Epidermal melanocyte (primary cell): ENCODE data around the gene CHST13.
A peak's percentile ranks its signal among the peaks of the same experiment; 100 is the strongest.

Source experiments
- DNase-seq: peaks from one replicate; pipeline ENCODE4 v3.0.0; 2011; ENCODE audit warnings: low spot score; ENCODE audit not compliant: insufficient read length

CHST13 gene

DNA sequence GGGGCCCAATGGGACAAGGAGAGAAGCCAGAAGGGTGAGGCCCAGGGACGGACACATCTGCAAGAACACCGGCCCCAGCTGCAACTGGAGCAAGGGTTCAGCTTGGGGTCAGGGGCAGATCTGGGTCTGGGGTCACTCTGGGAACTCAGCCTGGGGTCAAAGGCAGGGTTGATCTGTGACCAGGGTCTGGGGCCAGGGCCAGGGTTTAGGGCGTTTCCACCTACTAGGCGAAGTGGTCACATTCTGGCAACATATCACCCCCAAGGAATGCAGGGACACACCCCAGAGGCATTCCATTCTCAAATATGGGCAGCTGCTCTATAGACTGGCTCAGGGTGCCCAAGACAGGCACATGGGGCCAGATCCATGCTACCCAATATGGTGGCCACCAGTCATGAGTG, 15.4 kb upstream of the CHST13 start:
- DNase-seq = no peak

DNA sequence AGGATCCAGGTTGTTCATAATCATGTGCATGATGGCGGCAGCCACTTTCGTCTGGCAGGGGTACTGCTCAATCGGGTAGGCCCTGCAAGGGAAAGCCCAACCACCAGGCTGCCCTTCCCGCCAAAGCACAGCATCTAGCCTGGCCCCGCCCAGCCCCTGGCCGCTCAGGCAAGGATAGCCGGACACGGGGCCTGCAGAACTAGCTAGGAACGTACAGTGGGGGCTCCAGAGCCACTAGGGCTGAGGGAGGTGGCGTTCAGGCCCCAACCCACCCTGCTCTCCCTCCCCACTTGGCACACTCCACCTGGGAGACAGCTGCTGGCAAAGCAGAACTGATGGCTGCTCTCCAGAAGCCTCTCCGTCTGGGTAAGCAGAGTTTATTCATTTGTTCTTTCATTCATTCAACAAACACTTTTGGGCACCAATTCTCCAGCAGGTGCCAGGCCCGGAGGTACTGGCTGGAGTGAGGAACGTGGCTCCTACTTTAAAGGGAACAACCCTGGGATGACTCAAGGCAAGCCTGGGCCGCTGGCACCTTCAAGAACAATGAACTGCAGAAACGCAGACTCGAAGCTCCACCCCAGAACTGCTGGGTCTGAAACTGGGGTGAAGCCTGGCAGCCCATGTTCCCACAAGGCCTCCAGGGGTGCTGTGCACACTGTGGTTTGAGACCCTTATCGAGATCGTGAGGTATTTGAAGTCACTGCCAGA, 14.2 kb upstream of the CHST13 start:
- DNase-seq = no peak

DNA sequence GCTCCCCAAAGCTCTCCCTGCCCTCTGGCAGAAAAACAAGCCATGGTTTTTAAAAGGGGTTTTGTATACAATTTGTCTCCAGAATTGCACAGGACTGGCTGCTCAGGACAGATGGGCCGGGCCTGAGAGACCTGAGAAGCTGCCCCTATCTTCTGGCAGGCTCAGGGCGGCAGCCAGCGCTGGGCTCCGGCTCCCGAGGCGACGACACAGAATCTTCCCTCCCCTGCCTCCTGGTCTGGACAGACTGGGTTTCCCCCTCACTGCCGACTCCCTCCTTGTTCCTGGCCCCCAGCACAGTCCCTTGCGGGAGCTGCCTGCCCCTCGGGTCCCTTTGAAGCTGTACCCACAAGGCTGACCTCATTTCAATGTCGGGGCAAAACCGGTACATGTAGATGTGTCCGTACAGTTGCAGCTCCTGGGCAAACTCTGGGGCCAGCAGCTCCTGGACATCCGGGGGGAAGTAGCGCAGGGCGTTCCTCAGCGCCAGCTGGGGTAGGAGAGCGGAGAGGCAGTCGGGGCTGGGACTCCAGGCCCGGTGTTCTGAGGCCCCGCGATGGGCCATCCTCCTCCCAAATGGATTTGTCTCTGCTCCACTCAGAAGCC, 13.5 kb upstream of the CHST13 start:
- DNase-seq = no peak

DNA sequence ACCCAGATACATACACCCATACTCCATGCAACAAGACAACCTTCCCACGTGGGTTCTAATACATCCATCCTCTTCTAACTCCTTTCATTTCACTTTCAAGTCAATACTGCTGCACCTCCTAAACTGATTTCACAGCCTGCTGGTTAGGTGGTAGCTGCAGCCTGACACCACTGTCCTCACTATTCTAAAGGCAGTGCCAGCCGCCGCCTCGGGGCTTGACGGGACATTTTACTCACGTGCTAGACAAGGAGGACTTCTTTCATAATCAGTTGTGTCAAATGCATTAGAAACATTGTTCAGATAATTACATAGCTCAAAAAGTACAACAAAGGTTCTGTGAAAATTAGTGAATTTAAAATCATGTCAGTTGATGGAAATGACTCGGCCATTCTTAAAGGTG, 12.7 kb upstream of the CHST13 start:
- DNase-seq = no peak

DNA sequence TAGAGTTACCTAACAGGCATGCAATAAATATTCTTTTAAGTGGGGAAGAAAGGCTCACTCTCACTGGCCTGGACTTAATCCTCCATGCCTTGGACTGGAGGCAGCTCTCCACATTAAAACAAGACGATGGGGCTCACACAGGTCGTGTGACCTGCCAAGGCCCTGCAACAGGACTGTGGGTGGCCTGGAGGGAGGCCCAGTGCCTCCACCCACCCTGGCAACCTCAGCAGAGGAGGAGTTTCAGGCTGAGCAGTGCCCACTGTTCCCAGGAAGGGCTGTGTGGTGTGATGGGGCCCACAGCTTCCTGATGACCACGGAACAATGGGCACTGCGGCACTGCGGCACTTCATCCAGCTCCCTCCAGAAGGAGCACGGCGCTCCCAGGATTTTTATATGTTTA, 11.9 kb upstream of the CHST13 start:
- DNase-seq = no peak

DNA sequence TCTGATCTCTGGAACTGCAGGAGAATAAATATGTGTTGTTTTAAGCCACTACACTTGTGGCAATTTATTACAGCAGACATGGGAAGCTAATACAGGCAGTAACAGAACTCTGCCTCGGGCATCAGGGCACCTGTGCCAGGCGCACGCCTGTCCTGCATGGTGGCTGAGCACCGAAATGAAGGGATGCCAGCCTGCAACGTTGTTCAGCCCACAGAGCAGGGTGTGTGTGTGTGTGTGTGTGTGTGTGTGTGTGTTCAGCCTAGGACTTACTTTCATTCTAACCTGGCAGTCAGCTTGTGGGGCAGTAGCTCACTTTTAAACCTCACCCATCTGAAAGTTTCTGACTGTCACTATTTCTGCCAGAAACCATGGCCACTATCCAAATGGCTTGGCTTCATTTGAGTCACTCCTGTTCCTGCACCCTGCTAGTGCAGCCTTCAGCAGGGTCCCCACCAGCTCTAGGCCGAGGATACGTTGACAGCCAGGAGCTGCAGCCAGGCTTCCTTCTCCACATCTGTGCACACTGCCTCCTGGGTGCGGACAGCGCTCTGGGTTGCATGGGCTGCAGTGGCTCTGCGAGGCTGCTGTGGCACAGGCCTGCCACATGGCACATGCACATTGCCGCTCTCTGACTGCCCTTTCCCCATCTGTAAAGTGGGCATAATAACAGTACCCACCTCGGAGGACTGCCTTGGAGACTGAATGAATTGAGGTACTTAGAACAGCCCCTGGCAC, 10.9 kb upstream of the CHST13 start:
- DNase-seq = no peak

DNA sequence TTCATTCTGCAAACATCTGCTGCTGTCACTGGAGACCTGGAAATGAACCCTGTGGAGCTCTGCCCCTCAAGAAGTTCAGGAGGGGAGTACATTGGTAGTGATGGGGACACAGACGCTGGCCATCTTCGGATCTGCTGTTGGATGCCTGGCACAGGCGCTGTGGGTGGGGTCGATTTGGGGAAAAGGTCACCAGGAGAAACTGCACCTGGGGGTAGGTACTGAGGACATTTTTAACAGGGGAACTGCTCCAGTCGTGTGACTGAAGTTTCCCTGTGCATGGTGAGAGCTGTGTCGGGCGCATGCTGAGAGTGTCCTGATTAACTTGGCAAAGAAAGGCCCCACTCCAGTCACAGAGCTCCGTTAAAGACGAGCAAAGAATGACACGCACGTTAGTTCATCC, 9.8 kb upstream of the CHST13 start:
- DNase-seq = no peak

DNA sequence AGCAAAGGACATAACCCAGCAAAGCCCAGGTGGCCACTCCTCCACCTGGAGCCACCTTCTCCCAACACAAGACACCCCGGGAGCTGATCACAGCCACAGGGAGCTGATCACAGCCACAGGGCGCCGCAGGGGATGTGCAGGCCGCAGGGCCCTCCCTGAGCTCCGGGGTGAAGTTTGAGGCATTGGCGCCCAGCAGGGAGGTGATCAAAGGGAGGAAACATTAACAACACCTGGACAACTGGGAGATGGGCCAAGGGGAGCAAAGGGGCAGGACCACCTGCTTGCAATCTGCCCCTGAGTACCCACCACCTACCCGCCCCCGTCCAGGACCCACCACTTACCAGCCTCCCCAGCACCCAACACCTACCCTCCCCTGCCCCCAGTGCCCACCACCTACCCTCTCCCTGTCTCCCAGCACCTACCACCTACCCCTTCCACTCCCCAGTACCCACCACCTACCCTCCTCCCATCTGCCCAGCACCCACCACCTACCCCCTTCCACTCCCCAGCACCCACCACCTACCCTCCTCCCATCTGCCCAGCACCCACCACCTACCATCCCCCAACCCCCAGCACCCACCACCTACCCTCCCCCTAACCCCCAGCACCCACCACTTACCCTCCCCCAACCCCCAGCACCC, 8.8 kb upstream of the CHST13 start:
- no peak for DNase-seq

DNA sequence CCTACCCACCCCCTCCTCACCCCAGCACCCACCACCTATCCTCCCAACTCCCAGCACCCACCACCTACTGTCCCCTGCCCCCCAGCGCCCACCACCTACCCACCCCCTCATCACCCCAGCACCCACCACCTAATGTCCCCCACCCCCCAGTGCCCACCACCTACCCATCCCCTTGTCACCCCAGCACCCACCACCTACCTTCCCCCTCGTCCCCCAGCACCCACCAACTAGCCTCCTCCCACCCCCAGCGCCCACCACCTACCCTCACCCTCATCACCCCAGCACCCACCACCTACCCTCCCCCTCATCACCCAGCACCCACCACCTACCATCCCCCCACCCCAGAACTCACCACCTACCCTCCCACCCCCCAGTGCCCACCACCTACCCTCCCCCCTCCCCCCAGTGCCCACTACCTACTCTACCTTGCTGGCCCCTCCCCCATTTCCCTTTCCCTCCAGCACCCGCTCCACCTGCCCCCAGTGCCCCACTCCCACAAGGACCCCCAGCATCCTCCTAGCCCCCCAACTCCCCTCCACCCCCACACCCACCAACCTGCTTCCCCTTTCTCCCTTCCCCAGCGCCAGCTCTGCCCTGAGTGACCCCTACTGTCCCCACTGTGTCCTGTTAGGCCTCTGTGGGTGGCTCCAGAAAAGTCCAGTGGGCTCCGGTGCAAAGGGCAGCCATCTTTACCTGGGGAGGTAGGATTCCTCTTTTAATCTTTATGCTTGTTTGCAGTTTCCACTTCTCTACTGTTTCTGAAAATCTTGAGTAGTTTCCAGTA, 7.6 kb upstream of the CHST13 start:
- no peak for DNase-seq

DNA sequence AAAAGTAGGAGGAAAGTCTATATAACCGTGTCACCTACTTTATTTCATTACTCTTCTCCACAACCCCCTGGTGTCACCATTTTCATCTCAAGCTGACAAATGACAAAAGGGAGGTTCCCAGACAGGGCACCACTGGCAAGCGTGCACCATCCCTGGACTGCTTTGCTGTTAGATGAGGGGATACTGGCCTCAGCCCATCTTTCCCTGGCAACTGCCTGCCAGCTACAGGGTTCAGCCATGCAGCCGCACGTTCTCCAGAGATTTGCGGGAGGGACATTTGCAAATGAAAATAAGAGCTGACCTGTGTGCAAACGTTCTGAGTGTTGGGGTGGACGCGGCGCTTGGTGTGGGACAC, 7.0 kb upstream of the CHST13 start:
- DNase-seq = no peak

DNA sequence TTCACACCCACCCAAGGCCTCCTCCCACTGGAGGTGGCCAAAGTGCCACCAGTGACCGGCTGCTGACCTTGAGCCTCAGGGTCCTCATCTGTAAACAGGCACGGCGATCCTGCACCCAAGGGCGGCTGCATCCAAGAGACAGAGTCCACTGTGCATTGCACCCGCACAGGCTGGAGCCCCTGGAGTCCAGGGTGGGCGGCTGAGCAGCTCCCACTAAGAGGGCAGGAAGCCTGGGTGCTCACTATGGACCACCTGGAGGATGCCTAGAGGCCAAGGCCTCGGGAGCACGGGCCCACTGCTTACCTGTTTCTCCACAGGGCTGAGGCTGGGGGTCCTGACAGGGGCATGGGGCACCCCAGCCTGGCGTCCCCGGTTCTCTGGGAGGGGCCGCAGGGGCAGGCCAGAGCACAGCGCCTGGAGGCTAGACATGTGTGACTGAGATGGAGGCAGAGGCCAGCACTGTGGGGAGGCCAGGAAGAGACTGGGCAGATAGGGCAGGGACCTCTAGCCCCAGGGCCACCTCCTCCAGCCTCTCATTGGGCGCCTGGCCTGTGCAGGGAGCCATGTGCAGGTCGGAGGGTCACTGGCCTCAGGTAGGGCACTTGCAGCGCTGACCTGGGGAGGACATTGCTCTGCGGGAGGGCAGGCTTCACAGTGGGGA, 6.5 kb upstream of the CHST13 start, which contains the start of gene UROC1:
UROC1 (minus strand) TSS at position 483 of the 661 bp plus-strand sequence; CDS start at position 429, 54 bp downstream.
- no peak for DNase-seq

DNA sequence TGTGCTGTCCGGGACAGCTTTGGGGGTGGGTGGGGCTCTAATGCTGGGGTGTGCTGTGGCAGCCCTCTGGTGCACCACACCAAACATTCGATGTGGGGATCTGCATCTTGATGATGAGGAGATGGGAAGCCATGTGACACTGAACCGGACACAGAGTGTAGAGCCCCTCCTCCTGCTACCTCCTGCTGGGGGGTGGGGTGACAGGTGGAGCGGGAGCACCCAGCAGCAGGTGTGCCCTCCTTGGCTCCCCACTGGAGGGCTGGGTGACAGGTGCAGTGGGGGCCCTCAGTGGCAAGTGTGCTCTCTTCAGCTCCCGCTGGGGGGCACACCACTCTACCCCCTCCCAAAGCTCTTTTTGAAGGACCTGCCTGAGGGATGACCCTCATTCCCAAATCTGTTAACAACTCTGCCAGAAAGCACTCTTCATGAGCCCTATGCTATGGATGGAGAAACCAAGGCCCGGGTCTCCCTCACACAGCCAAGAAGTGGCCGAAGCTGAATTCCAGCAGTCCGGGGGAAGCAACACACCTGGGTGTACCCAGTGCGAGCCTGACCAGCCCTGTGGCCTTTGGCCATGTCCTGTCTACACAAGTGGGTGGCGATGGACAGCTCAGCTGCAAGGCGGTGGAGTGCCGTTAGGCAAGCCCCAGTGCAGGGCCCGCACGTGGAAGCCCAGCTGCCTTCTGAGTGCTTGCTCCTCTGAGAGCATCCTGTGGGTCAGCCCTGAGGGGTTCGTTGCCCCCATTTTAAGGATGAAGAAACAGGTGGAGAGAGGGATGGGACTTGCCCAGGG, 5.8 kb upstream of the CHST13 start:
- DNase-seq = no peak

DNA sequence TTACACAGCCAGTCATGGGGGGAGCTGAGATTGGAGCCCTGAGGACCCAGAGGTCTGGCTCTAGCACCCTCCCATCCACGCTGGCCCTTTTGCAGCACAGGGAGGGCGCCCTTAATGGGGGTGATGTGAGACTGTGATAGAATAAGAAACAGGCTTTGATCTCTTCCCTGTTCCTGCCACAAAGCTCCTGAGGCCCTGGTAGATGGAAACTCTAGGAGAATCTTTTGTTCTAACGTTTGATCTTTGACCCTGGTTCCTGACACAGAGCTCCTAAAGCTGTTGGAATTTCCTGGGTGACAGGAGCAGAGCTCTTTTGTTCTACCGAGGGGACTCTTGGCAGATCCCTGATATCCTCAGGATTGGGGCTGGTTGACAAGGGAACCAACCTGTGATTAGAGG, 5.2 kb upstream of the CHST13 start:
- no peak for DNase-seq

DNA sequence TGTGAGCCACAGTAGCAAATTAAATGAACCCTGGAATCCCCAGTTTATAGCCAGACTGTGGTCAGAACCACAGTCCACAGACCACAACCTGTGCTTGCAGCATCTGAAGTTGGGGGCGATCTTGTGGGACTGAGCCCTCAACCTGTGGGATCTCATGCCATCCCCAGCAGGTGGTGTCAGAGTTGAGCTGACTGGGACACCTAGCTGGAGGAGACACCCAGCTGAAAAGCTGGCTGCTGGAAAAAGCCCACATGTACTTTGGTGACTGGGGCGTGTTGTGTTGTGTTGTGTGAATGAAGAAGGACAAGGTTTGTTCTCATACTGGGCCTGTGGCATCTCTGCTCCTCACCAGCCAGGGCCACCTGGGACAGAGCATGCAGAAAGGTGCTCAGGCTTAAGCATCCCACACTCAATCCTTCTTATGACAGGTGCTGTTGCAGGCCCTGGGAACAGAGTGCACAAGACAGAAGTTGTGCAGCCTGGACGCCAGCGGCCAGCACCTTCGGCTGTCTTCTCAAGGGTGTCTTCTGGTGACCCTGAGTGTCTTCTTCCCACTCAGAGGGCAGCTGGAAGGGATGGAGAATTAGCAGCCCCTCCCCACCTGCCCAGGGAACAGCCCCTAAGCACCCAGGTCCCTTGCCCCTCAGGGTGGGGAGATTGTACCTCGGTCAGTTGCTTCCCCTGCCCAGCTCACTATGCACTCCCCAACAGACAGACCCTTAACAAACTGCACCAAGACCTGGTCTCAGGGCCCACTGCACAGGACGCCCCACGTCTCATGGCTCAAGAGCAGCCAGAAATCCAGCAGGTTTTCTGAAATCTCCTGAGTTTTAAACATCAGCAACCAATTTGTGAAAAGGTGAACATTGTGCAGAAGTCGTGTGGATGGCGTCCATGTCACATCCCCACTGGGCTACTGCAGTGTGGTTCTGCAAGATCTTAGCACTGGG, 4.2 kb upstream of the CHST13 start:
- DNase-seq = no peak

DNA sequence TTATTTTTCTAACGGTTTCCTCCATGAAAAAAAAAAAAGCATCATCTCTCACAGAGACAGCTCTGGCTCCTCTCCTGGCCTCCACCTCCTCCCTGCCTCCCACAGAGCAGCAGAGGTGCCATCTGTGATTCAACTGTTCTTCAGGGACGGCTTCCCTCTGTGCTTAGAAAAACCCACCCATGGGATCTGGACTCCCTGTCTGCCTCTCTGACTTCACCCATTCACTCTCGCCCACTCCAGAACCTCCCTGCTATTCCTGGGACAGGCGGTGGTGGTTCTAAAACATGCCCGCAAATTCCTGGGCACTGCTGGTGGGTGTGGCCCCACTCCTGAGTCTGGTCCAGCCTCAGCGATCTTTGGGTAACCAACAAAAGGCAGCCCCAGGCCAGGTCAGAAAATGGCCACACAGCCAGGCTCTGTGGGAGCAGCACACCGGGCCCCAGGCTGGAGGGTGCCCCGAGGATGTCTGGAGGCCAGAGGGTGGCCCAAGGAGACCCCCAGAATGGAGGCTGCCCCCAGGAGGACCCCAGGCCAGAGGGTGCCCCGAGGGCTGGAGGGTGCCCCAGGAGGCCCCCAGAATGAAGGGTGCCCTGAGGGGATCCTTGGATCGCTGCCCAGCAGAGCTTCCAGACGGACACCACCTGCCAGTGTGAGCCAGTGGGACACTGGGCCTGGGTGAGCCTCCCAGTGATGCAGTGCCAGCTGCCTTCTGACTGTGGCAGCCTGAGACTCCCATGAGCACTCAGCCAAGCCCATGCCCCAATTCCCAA, 2.6 kb upstream of the CHST13 start:
- DNase-seq = no peak

DNA sequence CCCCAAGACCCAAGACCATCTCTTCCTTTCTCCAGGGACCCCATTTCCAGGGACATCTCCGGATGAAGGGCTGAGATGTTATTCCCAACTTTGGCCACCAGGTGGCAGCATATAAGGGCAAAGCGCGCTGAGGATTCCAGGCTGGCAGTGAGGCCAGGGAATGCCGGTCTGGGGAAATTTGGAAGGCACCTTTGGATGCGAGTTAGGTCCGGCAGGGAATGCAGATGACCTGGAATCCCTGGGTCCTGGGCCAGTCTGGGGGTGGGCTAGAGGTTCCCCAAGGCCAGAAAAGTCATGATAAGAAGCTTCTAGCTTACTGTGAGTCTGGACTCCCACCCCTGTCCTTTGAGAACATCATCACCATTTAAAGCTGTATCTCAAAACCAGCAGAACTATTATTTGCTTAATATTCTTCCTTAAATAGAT, 1.6 kb upstream of the CHST13 start:
- peak; percentile 83 for DNase-seq

DNA sequence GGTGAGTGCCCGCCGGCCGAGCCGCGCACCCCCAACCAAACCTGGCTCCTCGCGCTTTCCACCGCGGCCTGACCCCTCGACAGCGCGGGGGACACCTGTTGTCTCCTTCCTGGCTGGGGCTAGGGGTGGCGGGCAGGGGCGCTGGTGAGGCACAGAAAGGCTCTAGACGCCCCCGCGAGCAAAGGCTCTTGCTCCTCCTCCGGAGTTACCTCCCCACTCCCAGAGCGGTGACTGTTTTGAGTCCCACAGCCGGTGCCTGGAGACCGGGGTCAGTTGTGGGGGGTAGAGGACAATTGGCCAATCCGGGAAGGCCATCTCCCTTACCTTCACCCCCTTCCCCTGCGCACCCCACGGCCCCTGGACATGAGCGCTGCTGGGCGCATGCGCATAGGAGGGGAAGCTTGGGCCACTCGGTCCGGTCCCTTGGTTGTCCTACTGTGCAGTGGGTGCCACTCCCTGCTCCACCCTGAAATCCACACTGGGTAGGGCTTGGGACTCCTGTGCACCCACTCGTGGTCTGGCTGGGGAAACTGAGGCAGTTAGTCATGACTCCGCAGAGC, 554 bp downstream of the CHST13 start:
- no peak for DNase-seq
